ENCODE results near the gene ZNF330.
"Not testable (repeated sequence)": the region's sequence is repeated elsewhere in the genome, so short reads cannot be mapped to it uniquely, and the experiment has no call there.

Gene ZNF330

DNA sequence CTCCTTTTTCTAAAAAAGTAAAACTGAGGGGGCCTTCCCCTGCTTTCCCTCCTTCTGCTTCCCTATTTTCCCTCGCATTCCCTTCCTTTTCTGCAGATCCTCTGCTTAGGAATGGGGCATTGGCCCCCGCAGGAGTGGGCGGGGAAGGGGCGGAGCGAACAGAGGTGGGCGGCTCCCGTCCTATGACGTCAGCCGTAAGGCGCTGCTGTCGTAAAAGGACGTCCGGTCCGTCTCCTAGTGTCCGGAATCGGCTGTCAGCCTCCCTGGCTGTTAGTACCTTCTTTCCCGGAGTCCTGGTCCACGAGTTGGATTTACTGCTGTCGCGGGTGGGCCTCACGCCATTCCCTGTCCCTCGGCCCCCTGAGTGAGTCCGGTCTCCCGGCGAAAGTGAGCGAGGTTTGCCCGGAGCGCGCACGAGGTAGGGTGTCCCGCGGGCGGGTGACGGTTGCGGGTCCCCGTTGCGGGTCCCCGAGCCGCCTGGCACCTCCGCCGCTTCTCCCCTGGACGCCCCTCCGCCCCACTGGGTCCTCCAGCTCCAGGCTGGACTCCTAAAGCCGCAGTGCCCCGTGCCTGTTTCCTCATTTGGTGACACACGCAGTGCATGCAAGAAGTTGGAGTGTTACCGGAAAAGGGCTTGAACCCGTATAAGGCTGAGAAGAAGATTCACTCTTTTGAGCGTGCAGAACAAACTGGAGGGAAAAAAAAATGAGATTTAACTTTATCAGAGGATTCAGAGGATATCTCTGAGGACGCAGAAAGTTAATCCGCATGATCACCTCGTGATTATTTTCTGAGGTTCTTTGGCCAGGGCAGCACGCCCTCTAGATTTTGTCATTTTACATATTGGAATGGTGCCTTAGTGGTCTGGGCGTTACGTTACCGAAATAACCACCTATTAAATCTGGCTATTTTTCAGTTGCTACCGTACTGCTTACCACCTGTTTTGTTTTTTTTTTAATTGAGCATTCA lies at the start of gene ZNF330:
ZNF330 (plus strand) TSS at position 205 of the 969 bp plus-strand sequence. CDS start 1,477 bp downstream, outside the sequence.
- peak; percentile 97 for DNase-seq (ENCODE audit: low spot score)

DNA sequence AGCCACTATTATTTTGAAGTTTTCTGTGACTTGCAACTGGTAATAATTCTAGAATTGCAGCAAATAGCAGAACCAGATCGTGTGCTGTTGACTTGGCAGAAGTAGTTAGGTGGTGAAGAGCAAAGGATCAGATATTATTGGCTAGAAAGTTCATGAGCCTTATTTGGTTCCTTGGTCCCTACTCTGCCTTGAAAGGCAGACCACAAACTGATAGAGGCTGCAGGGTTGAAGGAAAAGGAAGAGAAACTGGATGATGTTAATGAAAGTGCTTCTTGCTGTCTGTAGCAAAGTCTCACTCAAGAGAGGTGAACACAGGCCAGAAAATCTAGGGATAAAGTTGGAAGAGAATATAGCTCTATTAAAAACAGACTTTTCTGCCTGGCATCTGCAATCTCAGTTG lies 46.2 kb upstream of the ZNF330 start:
- DNase-seq (ENCODE audit: low spot score), result no peak

DNA sequence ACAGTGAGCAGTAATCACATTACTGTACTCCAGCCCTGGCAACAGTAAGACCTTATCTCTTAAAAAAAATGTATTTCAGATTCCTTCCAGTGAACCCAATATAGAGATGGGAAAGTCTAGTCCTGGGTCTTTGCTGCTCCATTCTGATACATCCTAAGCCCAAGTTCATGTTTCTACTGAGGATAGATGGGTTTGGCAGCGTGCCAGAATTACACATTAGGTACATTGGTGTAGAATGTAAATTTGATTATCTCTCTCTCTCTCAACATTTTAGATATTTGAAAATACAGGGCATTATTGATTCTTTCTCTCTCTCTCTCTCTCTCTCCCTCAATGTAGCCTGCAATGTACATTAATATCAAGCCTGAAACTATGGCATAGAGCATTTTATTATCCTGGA lies 43.5 kb upstream of the ZNF330 start:
- DNase-seq (ENCODE audit: low spot score), result no peak

DNA sequence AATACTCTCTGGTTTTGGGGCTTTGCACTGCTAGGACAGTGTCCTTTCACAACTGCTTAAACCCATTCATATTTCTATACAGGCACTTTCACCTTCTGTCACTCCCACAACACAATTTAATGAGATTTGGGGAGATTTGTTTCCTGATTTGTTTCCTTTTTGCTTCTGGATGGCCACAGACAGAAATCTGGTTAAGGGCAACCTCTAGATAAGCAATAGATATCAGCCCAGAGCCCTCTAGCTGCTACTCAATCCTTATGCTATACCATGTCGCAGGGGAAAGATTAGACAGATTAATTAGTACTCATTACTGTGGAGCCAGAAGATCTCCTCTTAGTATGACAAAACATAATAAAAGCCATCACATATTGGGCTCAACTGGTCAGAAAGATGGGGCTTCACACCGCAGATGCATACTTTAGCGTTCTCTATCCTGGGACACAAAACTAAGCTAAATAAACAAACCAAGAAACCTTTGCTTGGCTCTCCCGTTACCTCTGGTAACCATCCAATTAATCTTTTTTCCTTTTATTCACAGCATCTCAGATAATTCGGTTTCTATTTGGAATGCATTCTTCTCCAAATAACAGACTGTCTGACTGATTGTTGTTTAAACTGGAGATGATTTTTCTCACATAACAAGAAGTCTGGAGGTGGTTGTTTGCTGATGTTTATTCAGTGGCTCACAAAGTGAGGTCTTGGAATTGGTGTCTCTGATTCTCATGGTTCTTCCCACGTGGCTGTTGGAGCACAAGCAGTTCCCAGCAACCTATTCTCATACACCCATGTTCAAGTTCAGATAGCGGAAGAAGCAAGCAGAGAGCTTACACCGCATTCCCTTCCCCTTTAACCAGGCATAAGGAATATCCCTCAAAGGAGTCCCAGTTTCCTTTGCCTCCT lies 41.0 kb upstream of the ZNF330 start:
- DNase-seq (ENCODE audit: low spot score), result no peak

DNA sequence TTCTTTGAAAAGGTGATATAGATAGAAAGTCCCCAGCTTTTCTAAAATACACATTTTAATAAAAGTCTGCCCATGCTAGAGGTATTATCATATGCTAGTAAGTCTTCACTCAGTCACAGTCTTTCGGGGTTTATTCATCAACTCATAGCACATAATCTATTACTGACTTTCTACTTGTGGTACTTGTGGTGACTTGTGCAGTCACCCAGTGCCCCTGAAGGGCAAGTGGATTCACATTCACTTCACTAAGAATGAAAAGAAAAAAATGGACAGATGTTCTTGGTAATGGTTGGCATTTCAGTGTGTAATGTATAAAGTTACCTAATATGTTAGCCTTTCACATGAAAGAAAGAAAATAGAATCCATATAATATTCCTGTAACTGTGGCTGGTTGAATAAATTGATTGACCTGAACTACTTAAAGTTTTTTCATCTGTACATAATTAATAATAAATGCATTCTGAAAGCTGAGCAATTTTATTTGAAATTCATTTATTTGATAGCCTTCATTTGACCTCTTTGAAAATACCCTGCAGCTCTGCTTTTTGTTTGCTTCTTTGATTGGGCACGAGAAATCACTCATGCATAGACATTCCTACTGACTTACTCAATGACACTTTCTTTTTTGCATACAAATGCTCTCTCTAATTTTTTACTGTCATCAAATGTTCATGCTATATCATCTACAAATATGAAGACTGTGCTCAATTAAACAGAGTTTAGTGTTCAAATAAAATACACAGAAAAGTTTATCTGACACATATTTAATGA lies 39.5 kb upstream of the ZNF330 start:
- no peak for DNase-seq (ENCODE audit: low spot score)

DNA sequence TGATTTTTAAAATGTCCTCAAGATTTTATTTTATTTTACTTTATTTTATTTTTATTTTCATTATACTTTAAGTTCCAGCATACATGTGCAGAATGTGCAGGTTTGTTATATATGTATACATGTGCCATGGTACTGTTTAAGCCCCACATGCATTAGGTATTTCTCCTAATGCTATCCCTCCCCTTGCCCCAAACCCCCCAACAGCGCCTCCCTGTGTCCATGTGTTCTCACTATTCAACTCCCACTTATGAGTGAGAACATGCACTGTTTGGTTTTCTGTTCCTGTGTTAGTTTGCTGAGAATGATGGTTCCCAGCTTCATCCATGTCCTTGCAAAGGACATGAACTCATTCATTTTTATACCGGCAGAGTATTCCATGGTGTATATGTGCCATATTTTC lies 37.2 kb upstream of the ZNF330 start:
- not testable (repeated sequence) for DNase-seq (ENCODE audit: low spot score)

DNA sequence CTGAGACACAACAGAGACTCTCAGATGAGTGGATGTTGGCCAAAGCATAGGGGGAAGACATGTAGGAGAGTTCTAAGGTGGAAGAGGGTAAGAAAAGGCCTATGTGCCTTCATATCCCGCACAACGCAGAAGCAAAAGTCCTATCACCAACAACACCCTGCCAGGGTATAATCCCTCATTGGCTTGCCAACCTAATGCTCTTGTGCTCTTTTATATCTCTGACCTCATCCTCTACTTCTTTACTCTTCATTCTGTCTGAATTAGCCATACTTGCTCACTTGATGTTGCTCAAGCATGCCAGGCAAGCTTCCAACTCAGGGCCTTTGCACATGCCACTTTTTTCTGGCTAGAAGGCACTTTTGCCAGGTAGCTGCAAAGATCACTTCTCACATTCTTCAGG lies 28.1 kb upstream of the ZNF330 start:
- DNase-seq (ENCODE audit: low spot score), result no peak

DNA sequence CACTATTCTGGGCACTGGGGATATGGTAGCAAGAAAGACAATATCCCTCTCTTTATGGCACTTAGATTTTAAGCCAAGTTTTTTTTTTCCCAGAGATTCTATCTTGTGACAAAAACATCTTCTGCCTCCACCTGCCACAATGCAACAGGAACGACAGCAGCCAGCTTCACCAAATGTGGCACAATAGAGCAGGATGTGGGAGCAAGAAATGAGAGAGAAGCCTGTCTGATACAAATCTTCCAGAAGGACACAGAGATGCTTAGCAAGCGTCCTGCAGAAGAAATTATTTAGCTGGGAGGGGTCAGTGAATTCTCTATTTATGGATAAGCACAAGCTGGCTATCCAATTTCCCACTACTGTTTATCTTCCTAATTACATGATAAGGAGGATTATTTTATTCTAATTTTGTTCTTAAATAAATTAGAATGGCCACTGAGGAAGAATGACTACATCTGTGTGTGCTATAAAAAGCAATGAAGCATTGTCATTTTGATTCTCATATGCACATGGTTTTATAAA lies 27.1 kb upstream of the ZNF330 start:
- DNase-seq (ENCODE audit: low spot score), result no peak

DNA sequence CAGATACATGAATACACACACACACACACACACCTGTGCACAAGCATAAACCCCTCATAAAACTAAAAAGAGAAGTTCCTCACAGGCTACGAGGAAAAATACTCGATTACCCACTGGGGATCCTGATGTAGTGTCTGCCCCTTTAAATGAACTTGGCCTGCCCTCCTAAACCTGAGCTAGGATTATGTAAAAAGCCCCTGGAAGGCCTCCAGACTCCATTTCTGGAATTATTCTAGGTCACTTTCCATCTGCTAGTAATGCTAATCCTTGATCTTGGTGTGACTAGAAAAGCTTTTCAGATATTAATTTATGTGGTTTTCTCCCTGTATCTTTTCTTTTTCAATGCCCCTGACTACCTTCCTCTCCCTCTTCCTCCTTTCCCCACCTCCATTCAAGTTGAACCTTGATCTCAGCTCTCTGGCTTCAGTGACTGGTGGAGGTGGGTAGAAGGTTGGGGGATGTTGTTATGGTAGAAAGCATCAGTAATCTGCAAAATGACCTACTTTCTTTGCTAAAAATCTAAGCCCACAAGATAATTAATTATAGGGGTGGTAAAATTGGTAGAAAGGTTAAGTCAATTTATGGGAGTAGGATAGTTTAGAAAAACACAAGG lies 25.5 kb upstream of the ZNF330 start:
- DNase-seq (ENCODE audit: low spot score), result no peak

DNA sequence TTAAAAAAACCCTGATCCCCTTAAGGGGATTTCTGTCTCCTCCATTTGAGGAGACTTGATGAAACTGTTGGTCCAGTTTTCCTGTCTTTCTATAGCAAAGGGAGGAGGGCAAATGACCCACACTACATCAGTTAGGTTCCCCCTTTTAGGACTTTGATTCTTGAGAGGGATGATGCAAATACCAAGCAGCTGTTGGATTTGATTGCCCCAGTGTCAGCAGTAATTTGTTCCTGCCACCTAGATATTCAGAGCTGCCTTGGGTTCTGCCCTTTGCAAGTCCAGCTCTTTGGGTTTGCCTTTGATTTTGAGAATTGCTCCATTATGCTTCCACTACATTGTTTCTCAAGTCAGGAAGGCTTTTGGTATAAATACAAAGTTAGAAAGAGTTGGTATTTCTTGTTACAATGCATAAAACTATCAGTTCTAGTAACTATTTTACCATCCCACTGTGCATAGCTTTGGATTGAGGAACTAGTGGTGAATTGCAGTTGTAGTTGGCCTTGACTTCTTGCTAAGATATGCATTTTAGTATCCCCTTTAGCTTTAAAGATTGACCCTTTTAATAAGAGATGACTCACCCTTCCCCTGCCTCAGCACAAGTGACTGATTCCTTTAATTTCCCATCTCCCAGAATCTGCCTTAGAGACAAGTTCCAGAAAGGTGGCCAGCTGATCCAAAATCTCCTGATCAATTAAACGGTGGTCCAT lies 24.3 kb upstream of the ZNF330 start:
- no peak for DNase-seq (ENCODE audit: low spot score)

DNA sequence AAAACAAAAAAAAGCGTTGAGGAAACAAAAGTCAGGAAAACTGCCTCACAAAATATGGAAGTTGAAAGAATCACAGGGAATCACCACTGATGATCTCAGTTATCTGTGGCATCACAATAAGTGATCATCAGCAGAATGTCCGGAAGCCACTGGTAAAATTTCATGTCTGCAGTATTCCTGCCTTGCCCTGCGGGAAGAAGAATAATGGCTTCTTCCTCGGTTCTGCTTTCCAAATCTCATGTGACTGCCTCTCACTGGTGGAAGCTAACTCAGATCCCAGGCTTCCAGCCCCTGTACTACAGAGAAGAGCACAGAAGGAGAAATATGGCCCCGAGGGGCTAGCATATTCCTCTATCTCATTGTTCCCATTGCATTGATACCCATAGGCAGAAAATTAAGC lies 12.7 kb upstream of the ZNF330 start:
- DNase-seq (ENCODE audit: low spot score), result no peak

DNA sequence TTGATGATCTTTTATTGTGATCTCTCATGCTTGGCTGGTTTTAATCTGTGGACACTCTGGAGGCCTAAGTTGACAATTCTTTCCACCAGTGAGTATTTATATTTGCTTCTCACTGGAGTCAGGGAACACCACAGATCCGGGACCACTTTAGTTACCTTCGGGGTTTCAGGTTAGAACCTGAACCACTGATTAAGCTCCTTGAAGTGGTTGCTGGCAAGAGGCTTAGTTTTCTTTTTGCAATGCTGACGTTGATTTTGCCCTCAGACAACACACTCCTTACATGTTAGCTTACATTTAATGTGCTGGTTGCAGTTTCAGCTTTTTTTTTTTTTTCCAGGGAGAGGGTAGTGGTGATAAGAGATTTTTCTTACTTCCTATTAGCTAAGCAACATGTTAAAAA lies 10.5 kb upstream of the ZNF330 start:
- no peak for DNase-seq (ENCODE audit: low spot score)

DNA sequence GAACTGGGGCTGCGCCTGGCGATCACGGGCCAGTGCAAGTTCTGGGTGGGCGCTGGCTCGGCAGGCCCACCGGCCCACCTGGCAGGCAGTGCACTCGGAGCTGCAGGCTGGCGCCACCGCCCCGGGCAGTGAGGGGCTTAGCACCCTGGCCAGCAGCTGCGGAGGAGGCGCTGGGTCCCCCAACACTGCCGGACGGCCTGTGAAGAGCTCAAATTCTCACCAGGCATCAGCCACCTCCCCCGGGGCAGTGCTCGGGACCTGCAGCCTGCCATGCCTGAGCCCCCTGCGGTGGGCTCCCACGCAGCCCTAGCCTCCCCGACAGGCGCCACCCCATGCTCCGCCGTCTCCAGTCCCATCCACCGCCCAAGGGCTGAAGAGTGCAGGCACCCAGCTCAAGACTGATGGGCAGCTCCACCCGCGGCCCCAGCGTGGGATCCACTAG lies 7.1 kb upstream of the ZNF330 start:
- no peak for DNase-seq (ENCODE audit: low spot score)

DNA sequence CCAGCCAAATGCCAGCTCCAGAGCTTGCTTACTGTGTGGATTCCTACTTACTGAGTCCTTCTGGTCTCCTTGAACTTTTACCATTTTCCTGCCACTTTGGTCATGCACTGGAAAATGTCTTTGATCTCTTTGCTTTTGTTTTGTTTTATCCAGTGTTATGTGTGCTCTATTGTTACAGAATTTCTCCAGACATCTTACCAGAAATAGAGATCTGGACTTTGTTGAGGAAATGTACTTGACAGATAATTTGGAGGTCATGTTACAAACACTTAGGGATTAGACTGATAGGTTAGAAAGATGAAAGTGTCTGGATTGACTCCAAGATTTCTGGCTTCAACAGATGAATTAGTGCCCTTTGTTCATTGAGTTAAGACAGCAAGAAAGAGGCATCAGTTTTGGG lies 5.7 kb upstream of the ZNF330 start:
- no peak for DNase-seq (ENCODE audit: low spot score)

DNA sequence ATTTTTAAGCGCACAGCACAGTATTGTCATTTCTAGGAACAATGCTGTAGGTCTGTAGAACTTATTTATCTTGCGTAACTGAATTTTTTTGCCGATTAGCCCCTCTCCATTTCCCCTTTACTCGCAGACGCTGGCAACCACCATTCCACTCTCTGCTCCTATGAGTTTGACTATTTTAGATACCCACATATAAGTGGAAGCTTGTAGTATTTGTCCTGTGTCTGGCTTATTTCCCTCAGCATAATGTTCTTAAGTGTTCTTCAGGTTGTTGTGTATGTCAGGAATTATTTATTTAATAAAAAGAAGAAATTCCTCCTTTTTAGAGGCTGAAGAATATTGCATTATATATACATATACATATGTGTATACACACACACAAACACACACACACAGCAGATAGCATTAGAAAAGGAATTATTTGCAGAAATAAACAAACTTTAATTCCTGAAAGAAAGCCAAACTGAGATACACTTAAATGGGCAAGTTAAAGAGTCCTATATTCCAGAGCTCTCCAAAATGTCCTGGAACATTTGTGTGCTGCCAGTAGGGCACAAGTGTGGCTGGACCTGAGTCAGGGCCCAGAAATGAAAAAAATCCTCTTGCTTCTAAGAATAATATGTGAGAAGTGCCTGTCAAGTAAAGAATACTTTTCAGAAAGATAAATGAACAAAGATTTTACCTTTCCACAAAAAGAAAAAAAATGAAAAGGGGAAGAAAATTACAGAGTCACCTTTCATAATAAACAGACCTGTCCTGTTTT lies 4.5 kb upstream of the ZNF330 start:
- DNase-seq (ENCODE audit: low spot score), result no peak

DNA sequence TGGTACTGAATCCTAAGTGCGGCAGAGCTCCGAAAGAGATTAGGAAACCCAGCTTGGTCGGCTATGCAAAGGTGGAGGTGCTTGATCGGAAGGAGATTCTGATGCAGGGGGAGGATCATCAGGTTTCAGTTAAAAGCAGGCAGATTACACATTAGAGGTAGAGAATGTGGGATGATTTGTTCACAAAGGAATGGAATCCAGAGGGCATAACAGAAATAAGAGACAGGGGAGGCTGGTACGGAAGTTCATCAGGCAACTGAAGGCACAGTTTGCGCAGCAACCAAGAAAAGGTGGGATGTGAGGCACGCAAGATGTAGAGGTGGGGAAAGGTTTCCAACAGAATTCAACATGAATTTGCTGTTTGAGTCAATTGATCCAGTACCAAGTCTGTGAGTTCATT lies 424 bp upstream of the ZNF330 start:
- no peak for DNase-seq (ENCODE audit: low spot score)

DNA sequence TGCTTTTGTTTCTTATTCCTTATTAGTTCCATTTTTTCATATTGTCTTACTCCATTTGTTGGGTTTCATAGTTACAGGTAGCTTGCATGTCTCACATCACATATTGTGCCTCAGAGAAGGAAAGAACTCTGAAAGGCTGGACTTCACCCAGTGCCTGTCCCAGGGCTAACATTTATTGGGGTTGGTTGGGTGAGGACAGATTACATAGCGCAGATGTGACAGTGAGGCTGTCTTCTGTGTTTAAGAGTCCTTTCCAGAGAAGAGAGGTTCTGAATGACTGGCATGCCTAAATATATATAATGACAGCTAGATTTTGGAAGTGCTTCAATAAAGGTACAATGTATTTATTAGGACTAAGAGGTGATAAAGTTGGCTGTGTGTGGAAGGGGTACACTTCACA lies 2.7 kb downstream of the ZNF330 start:
- no peak for DNase-seq (ENCODE audit: low spot score)

DNA sequence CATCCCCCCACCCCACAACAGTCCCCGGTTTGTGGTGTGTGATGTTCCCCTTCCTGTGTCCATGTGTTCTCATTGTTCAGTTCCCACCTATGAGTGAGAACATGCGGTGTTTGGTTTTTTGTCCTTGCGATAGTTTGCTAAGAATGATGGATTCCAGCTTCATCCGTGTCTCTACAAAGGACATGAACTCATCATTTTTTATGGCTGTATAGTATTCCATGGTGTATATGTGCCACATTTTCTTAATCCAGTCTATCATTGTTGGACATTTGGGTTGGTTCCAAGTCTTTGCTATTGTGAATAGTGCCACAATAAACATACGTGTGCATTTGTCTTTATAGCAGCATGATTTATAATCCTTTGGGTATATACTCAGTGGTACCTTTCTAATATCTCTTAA lies 6.6 kb downstream of the ZNF330 start:
- DNase-seq (ENCODE audit: low spot score), result not testable (repeated sequence)

DNA sequence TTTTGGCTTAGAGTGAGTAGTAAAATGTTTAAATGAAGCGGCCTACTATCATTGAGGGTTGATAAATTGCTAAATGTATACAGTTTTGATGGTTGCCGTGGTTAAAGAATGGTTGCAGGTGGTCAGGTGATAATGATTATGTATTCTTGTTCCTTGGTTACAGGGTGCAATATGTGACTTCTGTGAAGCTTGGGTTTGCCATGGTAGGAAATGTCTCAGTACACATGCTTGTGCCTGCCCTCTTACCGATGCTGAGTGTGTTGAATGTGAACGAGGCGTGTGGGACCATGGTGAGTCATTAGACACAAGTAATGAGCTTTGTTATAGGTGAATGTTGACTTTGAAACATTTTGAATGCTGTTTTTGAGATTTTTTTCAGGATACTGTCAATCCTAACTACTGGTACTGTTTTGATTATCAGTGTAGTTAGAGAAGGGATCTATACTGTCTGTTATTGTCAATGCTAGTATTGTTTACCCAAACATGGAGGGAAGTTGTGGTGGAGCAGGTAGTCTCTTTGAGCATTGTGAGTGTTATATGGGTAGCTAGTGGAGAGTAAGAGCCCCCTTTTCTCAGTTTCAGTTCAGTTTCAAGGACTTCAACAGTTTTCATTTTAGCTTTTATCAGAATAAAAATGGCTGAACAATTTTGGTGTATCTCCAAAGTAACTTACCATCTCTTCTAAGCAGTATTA lies 8.9 kb downstream of the ZNF330 start:
- no peak for DNase-seq (ENCODE audit: low spot score)

Data from AG20443 (cell line).